GM23248 (cell line): ENCODE measurements around the gene MZT2A.
"Not testable (repeated sequence)": the region's sequence is repeated elsewhere in the genome, so short reads cannot be mapped to it uniquely, and the experiment has no call there.

Experiments
- EZH2 ChIP-seq: fragments of 200-600 bp; sonication (generic); IDR thresholded peaks from 2 replicates; pipeline ENCODE4 v1.6.1; 2018; ENCODE audit warnings: antibody characterized with exemption, mild to moderate bottlenecking; ENCODE audit not compliant: insufficient read depth, poor library complexity, severe bottlenecking
- EZH2phosphoT487 ChIP-seq: fragments of 200-600 bp; sonication (generic); IDR thresholded peaks from 2 replicates; pipeline ENCODE4 v1.6.1; 2018; ENCODE audit warnings: antibody characterized with exemption, moderate library complexity, mild to moderate bottlenecking, low read depth; ENCODE audit not compliant: insufficient read depth

GRCh38 chr2:131517856-131518255, 25.7 kb upstream of the MZT2A start:
- TF ChIP-seq EZH2, EZH2phosphoT487: not testable (repeated sequence)
